CMK (cell line): Measurements from ENCODE around the gene STRA6.

ENCODE experiments used
- DNase-seq: peaks from one replicate; pipeline ENCODE4 v3.0.0-alpha.2; 2010; ENCODE audit warnings: low read depth

The STRA6 gene

DNA sequence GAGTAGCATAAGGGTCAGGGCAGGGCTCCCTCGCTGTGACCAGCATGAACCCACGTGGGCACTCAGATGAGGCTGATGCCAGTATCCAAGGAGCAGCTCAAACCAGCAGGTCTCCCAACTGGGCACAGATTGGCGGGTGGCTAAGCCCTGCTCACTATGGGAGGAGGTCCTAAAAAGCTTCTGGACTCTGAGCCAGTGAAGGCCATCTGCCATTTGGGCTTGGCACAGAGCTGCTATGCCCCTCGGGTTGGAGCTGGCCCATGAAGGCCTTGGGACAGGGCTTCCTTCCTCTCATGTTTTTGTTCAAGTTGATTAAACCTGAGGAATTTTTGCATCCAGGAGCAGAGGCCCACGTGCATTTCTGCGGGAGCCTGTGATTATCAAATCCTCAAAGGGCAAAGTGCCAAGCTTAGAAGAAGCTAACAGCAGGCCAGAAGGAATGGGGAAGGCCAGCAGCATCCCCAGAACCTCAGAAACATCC is 4.3 kb upstream of the STRA6 start:
- DNase-seq = no peak

DNA sequence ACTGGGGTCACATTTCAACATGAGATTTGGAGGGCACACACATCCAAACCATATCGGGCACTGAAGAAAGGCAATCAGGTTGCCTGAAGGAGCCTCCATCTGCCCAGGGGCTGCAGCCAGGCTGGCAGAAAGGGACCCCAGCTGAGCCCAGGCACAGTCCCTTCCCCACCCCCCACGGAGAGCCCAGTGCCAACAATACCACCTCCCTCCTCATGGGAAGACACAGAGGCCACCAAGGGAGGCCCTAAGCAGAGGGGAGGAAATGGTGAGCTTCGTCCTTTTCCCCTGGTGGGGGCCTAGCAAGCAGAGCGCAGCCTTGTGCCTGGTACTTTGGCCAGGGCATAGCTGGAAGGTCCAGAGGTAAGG is 3.0 kb upstream of the STRA6 start:
- DNase-seq = no peak

DNA sequence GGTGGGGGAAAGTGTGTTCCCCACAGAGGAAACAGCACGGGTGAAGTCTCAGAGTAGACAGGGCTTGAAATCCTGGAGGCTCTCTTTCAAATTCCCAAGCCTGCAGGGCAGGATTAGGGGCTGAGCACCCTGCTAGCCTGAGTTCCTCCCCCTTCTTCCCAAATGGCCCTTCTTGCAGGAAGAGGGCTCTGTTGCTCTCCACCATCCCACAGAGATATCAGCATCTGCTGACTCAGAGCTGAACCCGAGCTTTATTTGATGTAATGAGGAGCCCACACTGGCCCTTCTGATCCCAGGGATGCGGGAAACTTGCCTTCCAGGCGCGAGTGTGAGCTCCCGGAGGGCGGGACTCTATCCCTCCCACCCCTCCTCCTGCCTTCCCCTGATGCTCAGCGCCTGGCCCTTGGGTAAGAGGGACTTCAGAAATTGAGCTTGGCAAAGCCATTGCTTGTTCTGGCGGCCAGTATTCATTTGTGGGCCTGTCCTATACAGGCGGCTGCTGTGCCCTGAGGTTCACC is 1.4 kb upstream of the STRA6 start:
- no peak for DNase-seq

DNA sequence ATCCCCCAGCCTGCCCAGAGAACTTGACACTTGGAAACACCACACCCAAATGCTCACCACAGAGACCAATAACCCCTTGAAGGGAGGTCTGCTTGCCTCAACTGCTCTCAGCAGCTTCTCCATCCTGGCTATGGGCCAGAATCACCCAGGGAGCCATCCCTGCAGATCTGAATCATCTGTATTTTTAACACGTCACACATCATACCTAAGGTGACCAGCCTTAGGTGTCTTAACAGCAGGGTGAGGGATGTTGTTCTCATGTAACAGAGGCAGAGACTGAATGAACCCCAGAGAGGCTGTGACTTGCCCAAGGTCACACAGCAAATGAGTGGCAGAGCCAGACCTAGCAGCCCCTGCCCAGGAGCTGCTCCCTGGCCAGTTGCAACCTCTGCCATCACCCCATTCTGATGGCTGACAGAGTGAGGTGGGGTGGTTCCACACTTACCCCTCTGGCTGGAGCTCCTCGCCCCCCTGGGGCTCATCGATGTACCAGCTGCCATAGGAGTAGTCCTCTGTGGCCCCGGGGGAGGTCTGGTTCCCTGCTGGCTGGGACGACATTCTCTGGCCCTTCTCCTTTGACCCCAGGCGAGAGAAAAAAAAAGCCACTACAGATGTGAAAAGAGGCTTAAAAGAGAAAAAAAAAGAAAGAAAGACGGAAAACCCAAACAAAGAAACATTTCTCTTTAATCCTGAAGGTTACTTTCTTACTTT is 722 bp downstream of the STRA6 start:
- DNase-seq = no peak

DNA sequence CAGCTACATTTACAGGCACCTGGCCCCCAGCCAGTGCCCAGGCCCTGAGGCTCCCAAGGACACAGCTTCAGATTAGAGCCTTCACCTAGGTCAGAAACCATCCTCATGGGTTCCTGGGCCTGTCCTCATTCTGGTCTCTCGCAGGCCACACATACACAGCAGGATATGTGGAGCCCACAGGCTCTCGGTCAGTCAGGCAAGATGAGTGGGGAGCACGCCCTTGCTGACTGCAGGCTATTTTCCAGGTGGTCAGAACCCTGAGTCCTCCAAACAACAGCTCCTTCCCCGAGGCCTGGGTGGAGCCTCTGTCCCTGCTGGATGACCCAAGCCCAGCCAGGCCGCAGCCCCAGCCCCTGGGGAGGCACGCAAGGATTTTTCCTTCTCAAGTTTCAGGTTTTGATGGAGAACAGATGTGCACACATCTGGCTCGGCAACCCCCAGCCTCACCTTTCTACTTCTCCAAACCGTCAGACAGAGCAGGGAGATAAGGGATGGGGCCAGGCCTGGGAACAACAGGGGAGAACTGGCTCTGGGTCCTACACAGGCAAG is 1.6 kb downstream of the STRA6 start:
- no peak for DNase-seq

DNA sequence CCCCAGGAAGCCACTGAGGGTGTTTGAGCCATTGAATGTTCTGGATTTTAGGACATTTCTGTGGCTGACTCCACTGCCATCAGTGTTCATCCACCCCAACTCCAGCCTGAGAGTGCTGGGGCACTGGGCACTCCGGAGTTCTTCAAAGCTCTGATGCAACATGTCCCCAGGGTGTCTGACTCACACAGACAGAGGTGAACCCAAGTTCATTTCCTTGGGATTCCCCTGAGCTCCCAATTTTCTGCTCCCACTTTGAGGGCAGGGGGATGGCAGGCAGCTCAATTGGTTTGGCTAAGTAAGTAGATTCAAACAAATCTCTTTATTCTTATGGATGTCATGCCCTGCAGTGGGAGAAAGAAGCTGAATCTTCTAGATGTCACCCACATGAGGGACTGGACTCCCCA is 2.2 kb downstream of the STRA6 start:
- DNase-seq = no peak

DNA sequence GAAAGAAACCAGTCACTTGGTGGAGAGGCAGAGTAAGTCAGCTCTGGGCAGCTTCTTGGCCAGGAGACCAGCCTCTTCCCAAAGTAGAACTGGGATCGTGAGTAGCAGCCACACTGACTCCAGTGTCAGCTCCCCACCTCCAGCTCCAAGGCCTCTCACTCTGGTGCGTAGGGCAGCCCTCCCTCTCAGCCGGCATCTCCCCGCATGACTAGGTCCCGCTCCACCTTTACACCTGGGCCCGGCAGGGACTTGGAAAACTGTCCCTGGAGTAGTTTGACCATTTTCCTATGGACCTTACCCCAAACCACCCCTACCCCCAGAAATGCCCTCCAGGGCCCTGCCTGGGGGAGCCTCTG is 3.3 kb downstream of the STRA6 start:
- no peak for DNase-seq

DNA sequence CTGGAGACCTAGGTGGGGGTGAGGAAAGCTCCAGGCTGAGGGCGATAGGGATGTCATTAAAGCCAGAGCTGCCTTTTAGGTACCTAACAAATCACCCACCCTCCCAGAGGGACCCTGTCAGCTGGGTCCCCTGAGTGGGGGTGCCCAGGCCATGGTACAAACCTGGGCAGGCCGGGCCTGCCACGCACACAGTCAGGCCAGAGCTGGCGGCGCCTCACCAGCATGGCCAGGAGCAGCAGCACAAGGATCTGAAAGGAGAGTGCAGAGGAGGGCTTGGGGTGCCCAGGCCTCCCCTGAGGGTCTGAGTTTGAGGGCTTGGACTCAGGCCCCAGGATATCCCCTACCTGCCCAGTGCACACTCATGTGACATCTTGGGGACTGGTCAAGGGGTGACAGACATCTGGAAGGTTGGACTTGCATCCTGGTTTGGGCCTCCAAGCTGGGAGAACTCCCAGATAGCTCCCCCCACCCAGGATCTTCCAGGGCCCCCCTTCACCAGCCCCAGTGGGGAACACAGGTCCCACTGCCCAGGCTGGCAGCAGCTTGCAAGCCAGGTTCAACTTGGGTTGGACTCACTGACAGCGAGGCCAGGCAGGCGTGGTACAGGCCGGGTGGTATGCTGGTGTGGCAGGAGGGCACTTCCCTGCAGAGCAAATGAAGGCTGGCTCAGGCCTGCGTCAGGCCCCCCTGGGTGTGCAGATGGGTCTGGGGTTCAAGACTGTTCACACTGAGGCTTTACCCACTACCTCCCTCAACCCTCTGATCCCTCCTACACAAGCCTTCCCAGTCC is 5.2 kb downstream of the STRA6 start:
- DNase-seq = no peak

DNA sequence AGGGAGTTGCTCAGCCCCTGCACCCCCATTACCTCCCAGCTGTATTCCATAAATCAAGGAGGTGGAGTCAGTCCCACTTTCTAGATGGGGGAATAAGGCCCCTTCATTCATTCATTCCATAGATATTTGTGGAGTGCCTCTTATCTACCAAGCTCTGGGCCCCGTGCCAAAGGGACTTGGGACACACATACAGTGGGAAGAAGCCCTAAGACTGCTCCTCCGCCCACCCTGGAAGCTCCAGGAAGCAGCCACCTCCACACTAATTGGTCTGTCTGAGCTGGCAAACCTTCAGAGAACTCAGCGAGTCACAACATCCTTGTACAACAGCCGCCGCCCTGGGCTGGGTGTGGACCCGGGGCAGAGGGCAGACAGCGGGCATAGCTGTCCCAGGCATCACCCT is 6.4 kb downstream of the STRA6 start:
- no peak for DNase-seq

DNA sequence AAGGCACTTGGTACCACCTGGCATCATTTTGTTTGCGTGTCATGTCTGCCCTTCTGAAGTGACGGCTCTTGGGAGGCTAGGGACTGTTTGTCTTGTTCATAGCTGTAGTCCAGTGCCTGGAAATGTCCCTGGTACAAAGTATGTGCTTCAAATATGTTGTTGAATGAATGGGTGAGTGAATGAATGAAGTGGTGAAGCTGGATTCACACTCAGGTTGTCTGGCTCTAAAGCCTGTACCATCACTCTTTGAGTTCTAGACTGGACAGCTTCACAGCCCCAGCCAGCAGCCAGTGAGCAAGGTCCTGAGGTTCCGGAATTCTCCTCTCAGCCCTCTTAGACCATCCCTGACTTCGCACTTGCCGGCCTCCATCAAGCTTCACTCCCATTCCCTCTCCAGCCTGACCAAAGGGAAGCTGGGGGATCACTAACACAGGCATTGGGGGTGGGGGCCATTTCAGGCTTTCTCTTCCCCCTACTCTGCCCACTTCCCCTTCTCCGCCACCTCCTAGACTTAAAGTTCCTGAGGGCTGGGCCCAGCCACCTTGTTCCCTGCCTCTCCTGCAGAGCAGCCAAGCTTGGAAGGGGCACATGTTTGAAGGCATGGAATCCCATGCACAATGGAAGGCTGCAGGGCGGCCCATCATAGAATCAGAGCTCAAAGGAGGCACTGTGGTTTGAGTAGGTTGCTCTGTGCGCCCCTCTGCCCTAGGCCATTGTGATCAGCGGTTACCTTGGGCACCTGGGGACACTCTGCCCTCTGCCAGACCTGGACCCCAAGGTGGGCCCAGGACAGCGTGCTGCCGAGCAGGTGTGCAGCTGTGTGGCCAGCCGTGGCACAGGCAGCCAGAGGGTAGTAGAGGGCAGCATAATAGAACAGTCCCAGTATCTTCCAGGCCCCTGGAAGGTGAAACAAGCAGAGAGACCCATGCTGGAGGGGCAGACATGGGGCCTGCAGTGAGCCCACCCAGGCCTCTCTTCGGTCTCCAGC is 7.7 kb downstream of the STRA6 start:
- no peak for DNase-seq

DNA sequence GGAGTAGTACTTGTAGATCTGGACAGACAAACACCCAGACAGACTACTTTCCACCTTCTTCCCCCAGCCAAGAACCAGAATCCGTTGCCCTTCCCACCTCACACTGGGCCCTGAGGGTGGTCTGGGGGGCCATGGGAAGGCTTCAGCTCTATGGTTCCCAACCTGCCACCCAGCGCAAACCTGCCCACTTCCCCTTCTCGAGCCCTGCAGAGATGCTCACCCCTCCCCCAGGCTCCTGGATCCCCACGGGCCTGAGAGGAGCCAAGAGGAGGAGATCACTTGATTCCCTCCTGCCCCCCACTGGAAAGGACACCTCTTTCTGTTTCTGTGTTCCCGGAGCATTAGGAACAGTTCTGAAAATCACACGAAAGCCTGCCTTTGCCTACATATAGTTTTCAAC is 8.7 kb downstream of the STRA6 start:
- DNase-seq = no peak

DNA sequence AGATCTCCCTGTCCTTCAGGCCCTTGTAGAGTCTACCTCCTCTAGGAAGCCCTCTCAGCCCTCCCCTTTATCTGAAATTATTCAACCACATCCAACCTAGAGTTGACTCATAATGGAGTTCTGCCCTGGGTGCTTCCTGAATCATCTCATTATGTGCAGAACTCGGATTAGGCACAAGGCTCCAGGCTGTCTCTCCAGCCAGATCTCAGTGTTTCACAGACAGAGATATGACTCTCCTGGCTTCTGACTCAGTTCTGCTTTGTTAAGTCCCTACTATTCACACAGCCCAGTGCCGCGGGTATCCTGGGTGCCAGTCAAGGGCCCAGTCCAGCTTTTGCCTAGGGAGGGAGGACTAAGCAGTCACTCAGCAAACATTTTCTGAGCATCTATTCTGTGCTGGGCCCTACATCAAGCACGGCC is 9.3 kb downstream of the STRA6 start:
- DNase-seq = no peak

DNA sequence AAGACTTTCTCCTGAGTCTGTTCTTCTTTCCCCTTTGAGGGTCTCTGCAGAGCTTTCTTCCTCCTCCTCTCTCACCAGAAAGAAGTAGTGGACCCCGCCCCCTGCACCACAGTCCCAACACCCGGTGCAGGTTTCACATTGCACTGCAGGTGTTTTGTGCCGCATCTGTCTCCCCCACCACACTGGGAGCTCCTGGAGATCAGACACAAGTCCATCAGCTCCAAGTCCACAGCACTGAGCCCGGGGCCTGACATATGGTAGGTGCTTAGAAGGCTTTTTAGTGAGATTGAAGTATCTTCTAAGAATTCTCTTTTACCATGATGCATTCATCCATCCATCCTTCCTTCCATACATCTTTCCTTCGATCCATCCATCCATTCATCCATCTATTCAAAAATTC is 9.8 kb downstream of the STRA6 start:
- DNase-seq = no peak

DNA sequence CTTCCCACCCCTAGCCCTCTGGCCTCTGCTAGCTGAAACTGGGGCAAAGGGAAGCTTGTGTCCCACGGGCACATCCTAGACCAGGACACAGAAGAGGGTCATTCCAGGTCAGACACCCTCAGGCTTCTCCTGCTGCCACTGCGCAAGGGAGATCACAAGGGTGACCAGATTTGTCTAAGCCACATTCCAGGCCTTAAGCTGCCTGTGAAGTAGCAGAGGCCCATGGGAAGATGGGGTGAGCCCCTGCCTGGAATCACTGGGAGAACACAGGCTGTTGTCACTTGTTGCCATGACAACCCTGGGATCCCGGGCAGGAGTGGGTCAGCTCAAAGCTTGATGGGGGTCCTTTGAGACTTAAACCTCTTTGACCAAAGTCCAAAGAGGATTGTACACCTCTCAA is 10.8 kb downstream of the STRA6 start:
- DNase-seq = no peak

DNA sequence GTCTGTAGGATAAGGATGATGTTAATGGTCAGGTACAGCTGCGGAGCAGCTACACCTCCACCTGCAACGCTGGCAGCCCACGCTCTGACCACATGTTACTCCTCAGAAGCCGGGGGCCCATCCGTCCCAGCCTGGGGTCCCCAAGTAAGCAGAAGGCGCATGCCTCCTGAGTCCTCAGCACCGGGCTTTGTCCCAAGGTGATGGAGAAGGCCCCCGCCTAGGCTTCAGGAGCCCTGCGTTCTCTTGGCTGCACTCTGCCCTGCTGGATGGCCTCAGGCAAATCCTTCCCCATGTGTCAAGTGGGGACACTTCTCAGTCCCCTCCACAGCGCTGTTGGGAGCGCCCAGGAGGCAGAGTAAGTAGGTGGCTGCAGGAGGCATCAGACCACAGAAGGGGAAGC is 14.4 kb downstream of the STRA6 start:
- DNase-seq = no peak

DNA sequence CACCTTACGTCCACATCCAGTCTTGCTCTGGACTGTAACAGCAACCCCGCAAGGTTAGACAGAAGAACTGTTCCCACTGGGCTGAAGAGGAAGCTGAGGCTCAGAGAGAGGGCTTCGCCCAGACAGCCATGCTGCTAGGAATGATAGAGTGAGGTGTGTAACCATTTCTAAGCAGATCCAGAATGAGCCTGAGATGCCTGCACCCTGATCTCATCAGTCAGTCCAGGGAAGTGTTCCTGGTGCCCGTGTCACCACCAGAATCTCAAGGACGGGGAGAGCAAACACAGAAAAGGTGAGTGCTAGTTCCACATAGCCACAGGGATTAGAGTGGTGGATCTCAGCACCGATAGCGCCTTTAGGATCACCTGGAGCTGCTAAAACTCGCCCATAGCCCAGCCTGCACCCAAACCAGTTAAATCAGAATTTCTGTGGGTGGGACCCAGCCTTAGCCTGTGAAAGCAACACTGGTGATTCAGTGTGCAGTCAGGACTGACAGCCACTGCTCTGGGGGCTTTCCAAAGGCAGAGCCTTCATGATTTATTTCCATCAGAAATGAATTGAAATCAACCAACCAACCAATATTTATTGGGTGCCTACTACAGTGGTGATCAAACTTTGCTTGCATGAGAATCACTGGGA is 16.8 kb downstream of the STRA6 start:
- no peak for DNase-seq

DNA sequence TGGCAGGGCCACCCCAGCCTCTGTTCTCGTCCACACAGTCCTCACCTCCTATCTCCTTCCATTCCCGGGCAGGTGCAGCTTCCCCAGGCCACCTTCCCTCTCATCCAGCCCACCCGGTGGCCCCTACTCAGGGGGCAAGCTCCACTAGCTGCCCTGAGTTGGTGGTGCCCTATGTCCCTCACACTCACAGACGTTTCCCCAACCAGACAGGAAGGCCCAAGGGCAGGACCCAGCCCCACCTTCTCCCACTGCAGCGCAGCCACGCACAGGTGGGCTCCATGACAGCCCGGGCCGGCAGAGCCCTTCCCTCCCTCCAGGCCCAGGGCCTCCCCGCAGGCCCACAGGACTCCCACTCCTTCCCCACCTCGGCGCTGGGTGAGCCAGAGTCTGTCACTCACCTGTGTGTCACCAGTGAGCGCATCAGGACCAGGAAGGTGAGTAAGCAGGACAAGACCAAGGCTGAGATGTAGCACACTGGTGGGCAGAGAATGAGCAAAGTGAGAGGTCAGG is 17.9 kb downstream of the STRA6 start:
- DNase-seq = no peak

DNA sequence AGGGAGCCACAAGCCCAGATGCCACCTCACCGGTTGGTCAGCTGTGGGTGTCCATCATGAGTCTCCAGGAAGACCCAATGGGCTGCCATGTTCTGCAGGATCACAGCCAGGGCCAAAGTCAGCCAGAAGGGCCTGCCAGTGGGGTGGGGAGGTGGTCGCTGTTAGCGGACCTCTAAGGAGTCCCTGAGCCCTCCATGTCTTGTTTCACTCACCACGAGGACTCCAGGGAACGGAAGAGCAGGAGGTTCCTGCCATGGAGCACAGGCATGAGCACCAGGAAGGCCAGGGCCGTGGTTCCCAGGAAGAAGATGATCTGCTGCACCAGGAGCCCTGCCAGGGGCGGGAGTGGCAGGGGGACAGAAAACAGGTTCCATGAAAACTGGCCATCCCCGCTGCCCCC is 20.5 kb downstream of the STRA6 start:
- no peak for DNase-seq

DNA sequence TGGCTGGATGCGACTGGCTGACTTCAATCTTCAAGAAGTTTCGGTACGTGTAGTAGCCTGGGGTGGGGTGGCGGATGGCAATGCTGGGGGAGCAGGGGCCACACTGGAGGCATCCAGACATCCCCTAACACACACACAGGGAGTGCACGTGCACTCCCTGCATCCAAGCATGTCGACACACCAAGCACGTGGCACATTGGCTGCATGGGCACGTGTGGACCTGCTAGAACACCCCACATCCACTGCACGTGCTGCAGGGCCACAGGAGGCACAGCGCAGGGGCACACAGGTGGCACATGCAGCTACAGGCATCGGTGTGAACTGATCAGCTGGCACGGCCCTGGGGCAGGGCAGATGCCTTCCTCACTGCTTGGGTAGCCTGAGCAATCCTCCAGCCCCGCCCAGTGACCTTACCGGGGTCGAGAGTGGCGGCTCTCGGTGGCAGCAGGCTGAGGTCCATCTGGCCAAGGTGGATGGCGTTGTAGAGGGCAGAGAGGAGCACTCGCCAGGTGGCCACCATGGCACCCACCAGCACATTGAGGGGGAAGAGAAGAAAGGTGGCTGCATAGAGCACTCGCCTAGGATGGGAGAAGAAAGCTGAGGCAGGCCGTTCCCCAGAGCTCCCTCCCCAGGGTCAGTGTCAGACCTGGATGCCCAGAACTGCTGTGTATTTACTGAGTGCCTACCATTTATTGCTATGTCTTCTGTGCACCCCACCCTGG is 21.5 kb downstream of the STRA6 start:
- DNase-seq = no peak

DNA sequence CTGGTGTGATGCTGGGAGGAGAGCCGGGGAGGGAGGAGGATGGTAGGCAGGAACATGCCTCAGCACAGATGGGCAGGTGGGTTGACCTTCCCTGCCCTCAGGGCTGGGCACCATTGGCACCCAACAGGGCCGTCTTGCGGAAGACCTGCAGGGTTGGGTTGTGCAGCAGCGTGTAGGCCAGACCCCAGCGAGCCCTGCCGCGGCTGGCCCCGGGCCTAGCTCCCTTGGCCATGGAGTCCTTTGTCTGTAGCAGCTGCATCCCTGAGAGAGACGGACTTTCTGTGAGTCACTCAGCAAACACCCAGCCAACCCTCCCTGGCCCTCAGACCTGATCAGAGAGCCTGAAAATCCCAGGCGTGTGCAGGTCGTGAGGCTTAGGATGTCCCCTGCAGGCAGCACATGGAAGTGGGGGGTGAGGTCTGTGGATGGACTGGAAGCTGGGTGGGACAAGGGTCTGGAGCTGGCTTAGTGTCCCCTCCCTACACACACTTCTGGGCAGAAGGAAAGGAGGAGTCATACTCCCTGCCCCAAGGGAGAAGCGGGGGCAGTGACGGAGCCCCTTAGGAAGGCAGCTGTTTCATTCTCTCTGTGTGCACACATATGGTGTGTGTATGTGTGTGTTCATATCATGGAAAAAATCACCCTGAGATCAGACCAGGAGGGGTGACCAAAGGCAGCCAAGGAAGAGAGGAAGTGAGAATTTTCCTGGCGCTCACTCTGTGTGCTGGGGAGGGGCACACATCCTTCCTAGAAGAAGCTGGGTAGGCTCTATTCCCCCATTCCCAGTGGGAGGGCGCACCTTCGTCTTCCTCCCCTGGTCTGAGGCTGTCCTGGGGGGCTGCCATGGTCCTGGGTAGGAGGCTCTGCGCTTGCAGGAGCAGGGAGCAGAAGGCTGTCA is 22.4 kb downstream of the STRA6 start:
- no peak for DNase-seq
